ENCODE results near the gene MGMT. TPM values are rescaled to one million over a fixed set of nuclear protein-coding genes. Genes with fewer than 3 reads are reported as not detected.

MGMT gene
- polyA plus RNA-seq, 1 experiment: 10.9 TPM

DNA sequence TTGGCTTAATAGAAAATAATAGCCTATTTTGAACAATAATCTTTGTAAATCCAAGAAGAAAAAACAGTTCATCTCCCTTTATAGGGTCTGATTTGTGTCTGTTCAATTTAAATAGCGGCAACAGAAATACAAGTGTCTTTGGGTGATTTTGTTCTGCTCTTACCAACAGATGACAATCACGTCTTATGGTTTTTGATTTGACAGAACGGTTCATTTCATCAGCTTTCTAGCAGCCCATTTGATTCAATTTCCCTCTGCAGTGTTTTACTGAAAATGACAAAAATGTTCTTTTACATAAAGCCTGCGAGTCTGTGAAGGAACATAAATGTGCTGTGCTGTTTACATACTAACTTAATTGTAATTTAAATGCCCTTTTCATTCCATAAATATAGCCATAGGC, 180.5 kb downstream of the MGMT start:
- no peaks in the 10 kb centered on the region for H3K27me3 ChIP-seq (ENCODE audit: control insufficient read depth, insufficient read depth, low read length)
- ChIA-PET POLR2A (no interaction called here), CTCF (no interaction called here)
- no peak for DNase-seq (ENCODE audit: low read depth, low spot score)
- H3K4me3 ChIP-seq (ENCODE audit: low read depth, low read length): no peak overlapping the region
- TF ChIP-seq, protein P1, sequence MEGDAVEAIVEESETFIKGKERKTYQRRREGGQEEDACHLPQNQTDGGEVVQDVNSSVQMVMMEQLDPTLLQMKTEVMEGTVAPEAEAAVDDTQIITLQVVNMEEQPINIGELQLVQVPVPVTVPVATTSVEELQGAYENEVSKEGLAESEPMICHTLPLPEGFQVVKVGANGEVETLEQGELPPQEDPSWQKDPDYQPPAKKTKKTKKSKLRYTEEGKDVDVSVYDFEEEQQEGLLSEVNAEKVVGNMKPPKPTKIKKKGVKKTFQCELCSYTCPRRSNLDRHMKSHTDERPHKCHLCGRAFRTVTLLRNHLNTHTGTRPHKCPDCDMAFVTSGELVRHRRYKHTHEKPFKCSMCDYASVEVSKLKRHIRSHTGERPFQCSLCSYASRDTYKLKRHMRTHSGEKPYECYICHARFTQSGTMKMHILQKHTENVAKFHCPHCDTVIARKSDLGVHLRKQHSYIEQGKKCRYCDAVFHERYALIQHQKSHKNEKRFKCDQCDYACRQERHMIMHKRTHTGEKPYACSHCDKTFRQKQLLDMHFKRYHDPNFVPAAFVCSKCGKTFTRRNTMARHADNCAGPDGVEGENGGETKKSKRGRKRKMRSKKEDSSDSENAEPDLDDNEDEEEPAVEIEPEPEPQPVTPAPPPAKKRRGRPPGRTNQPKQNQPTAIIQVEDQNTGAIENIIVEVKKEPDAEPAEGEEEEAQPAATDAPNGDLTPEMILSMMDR (IDR thresholded peaks at IDR 0.05; ENCODE audit: low read depth, low read length): no peak
- no peak overlapping the region for H3K27ac ChIP-seq (ENCODE audit: low read depth, low read length)
- H3K9me3 ChIP-seq (ENCODE audit: control insufficient read depth, insufficient read depth, low read length): peaks cover 11% of the 10 kb centered on the region

DNA sequence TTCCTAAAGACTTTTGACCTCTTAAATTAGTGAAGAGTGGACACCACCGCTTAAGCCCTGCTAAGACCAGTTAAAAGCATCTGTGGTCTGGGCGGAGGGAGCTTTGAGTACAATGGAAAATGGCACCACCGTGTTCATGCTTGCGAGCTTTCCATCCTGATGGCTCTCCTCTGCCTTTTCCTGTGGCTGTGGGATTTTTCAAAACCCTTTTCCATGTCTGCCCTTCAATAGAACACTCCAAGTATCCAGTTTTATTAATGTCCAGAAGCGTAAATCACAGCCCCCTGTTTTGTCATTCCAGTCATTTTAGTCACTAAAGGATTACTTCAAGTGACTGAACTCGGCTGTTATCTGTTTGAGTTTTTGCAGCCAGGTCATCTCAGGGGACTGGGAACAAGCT, 181.8 kb downstream of the MGMT start:
- Histone ChIP-seq H3K4me3 (ENCODE audit: low read depth, low read length) (no peak overlapping the region), H3K27ac (ENCODE audit: low read depth, low read length) (no peak overlapping the region), H3K9me3 (ENCODE audit: control insufficient read depth, insufficient read depth, low read length) (peaks cover 13% of the 10 kb centered on the region), H3K27me3 (ENCODE audit: control insufficient read depth, insufficient read depth, low read length) (no peaks in the 10 kb centered on the region)
- TF ChIP-seq, protein P1 (IDR thresholded peaks at IDR 0.05; ENCODE audit: low read depth, low read length): no peak
- POLR2A ChIA-PET: no interaction called here
- CTCF ChIA-PET: no interaction called here
- DNase-seq (ENCODE audit: low read depth, low spot score): no peak

DNA sequence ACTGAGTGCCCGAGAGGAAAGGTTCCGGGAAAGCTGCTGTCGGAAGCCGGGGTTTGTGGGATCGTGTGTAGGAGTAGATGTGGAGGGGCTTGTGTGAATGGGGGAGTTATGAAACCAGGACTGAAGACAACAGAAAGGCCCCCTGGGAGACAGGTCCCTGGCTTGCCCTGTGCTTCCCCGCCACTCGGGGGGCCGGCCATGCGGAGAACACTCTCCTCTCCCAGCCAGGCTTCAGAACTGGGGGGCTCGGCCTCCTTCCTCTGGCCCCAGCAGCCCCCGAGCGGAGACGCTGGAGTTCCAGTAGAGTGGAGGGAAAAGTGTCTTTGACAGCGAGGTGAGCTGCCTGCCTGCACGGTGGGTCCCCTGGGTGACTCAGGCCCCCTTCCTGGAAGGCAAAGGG, 185.0 kb downstream of the MGMT start:
- TF ChIP-seq, protein P1 (IDR thresholded peaks at IDR 0.05; ENCODE audit: low read depth, low read length): no peak
- POLR2A ChIA-PET: no interaction called here

DNA sequence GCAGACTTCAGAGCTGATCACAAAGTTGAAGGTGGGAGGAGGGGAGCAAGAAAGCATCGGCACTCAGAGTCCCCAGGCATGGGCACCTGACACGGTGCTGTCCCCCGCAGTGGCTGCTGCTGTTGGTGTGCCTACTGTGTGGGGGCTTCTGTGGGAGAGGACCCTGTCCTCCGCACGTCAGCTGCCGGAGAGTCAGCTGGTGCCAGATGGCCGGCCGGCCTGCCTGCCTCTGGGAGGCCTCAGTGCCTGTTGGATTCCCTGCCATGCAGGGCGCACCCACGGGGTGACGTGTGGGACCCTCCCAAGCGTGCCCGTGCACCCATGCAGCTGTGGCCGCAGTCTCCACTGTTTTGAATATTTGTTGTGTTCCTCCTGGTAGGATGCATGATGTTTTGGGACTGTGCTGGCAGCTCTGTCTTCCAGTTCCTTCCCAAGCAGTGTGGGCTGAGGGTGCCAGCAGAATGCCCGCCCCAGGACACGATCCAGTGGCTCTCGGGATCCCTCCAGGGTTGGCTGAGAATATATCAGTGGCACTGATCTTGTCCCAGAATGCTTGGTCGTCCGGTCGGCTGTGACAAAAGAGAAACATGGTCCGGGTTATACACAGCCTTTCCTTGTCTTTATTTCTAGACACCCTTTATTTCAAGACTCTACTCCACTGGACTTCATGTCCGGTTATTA, 185.6 kb downstream of the MGMT start:
- CTCF ChIA-PET: no interaction called here

More for the DNA sequence above, 185.0 kb downstream of the MGMT start:
- no peak for DNase-seq (ENCODE audit: low read depth, low spot score)
- CTCF ChIA-PET: no interaction called here
- no peak overlapping the region for H3K27ac ChIP-seq (ENCODE audit: low read depth, low read length)
- H3K27me3 ChIP-seq (ENCODE audit: control insufficient read depth, insufficient read depth, low read length): no peaks in the 10 kb centered on the region
- H3K9me3 ChIP-seq (ENCODE audit: control insufficient read depth, insufficient read depth, low read length): peaks cover 9% of the 10 kb centered on the region
- H3K4me3 ChIP-seq (ENCODE audit: low read depth, low read length): no peak overlapping the region

DNA sequence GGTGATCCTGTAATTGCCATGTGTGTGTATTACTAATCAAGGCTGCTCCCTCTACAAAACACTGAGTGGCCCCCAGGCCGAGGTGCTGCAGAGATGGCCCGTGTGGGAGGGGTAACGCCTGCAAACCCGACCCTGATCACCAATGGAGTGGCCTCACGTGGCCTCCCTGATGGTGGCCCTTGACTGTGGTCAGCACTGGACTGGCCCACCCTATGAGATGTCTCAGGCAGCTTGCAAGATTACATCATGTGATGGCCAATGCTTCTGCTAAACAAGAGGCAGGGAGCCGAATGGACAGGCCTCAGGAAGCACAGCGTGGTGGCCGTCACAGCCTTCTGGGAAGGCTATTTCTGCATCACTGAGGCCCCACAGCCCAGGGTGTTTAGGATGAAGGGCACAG, 186.4 kb downstream of the MGMT start:
- Histone ChIP-seq H3K4me3 (ENCODE audit: low read depth, low read length) (no peak overlapping the region), H3K9me3 (ENCODE audit: control insufficient read depth, insufficient read depth, low read length) (peaks cover 9% of the 10 kb centered on the region), H3K27me3 (ENCODE audit: control insufficient read depth, insufficient read depth, low read length) (no peaks in the 10 kb centered on the region), H3K27ac (ENCODE audit: low read depth, low read length) (no peak overlapping the region)
- DNase-seq (ENCODE audit: low read depth, low spot score): no peak
- ChIA-PET POLR2A (no interaction called here), CTCF (no interaction called here)
- TF ChIP-seq, protein P1 (IDR thresholded peaks at IDR 0.05; ENCODE audit: low read depth, low read length): no peak

More for the DNA sequence above, 185.6 kb downstream of the MGMT start:
- POLR2A ChIA-PET: no interaction called here
- Histone ChIP-seq H3K27me3 (ENCODE audit: control insufficient read depth, insufficient read depth, low read length) (no peaks in the 10 kb centered on the region), H3K4me3 (ENCODE audit: low read depth, low read length) (no peak overlapping the region), H3K9me3 (ENCODE audit: control insufficient read depth, insufficient read depth, low read length) (peaks cover 9% of the 10 kb centered on the region), H3K27ac (ENCODE audit: low read depth, low read length) (no peak overlapping the region)
- no peak for DNase-seq (ENCODE audit: low read depth, low spot score)
- TF ChIP-seq, protein P1 (IDR thresholded peaks at IDR 0.05; ENCODE audit: low read depth, low read length): no peak
